HFFc6 (cell line): ENCODE data around the gene PNKD. TPM values are rescaled to one million over a fixed set of nuclear protein-coding genes. Genes with fewer than 3 reads are reported as not detected.

Experiments used
- DNase-seq: peaks from one replicate; pipeline ENCODE4 v3.0.0-alpha.2; 2018
- H3K27ac Mint-ChIP-seq: 2 replicates; pipeline ENCODE4 v1.8.0; 2020; ENCODE audit warnings: mild to moderate bottlenecking, mixed read lengths
- H3K27me3 Mint-ChIP-seq: 2 replicates; pipeline ENCODE4 v1.8.0; 2021; ENCODE audit warnings: mild to moderate bottlenecking, moderate library complexity, mixed read lengths; ENCODE audit not compliant: insufficient read depth
- H3K36me3 Mint-ChIP-seq: 2 replicates; pipeline ENCODE4 v1.8.0; 2021; ENCODE audit warnings: low read depth, mixed read lengths
- H3K4me1 Mint-ChIP-seq: 2 replicates; pipeline ENCODE4 v1.8.0; 2020; ENCODE audit warnings: low read depth, mixed read lengths
- H3K4me3 Mint-ChIP-seq: 2 replicates; pipeline ENCODE4 v1.8.0; 2020; ENCODE audit warnings: mild to moderate bottlenecking, moderate library complexity, mixed read lengths
- H3K9me3 Mint-ChIP-seq: 2 replicates; pipeline ENCODE4 v1.8.0; 2020; ENCODE audit warnings: mild to moderate bottlenecking, mixed read lengths
- CTCF ChIP-seq: fragments of 200-600 bp; sonication (generic); IDR thresholded peaks from 2 replicates; pipeline ENCODE4 v1.5.0; 2021; ENCODE audit warnings: antibody characterized with exemption, mild to moderate bottlenecking
- total RNA-seq, 6 experiments: library from RNA; stranded (reverse); fragmentation: NEBNext Ultra II Directional; extraction: Animal tissue kit (Norgen Biotek cat#: 25700); gene quantifications; 2 replicates in 1 of 6; 3 replicates in 5 of 6; pipeline ENCODE4 v1.2.3, GENCODE V29; 2021

PNKD gene
- total RNA-seq, 6 experiments from 2014 or later, result 50.8 to 62.8 (median 57.7) TPM

GRCh38 chr2:218370410-218371063 lies 100.2 kb downstream of the PNKD start:
- Mint-ChIP-seq H3K9me3 (peaks cover 6% of the 10 kb centered on the region; the same call in 1 of the 2 replicates), H3K4me1 (no peaks in the 10 kb centered on the region), H3K27me3 (peaks cover 30% of the 10 kb centered on the region), H3K4me3 (no peak overlapping the region), H3K27ac (no peak overlapping the region), H3K36me3 (no peaks in the 10 kb centered on the region)
- no peak for TF ChIP-seq CTCF
- DNase-seq, result no peak

GRCh38 chr2:218371983-218372350 lies 101.6 kb downstream of the PNKD start:
- Mint-ChIP-seq H3K27me3 (peaks cover 19% of the 10 kb centered on the region), H3K36me3 (no peaks in the 10 kb centered on the region), H3K4me3 (no peak overlapping the region), H3K27ac (no peak overlapping the region), H3K4me1 (no peaks in the 10 kb centered on the region), H3K9me3 (no peaks in the 10 kb centered on the region)
- no peak for TF ChIP-seq CTCF
- DNase-seq, result no peak

DNA sequence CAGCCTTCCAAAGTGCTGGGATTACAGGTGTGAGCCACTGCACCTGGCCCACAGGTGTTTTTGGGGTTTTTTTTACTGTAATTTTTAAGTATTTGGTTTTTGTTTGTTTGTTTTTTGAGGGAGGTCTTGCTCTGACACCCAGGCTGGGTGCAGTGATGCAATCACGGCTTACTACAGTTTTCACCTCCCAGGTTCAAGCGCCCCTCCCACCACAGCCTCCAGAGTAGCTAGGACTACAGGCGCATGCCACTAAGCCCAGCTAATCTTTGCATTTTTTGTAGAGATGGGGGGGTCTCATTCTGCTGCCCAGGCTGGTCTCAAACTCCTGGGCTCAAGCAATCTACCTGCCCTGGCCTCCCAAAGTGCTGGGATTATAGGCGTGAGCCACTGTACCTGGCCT lies 104.5 kb downstream of the PNKD start:
- H3K27ac Mint-ChIP-seq, result no peak overlapping the region
- H3K36me3 Mint-ChIP-seq, result no peaks in the 10 kb centered on the region
- H3K4me3 Mint-ChIP-seq, result no peak overlapping the region
- no peak for TF ChIP-seq CTCF
- no peaks in the 10 kb centered on the region for H3K4me1 Mint-ChIP-seq
- H3K9me3 Mint-ChIP-seq, result no peaks in the 10 kb centered on the region
- DNase-seq, result no peak
- peaks cover 15% of the 10 kb centered on the region for H3K27me3 Mint-ChIP-seq

DNA sequence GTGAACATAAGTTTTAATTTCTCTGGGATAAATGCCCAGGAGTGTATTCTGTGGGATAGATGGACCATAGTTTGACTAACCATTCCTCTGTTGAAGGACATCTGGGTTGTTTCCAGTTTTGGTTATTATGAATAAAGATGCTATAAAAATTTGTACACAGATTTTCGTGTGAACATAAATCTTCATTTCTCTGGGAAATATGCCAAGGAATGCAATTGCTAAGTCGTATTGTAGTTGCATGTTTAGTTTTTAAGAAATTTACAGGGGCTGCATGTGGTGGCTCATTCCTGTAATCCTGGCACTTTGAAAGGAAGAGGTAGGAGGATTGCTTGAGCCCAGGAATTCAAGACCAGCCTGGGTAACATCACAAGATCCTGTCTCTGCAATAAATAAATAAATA lies 104.9 kb downstream of the PNKD start:
- Mint-ChIP-seq H3K36me3 (no peaks in the 10 kb centered on the region), H3K27me3 (peaks cover 13% of the 10 kb centered on the region), H3K27ac (no peak overlapping the region), H3K9me3 (no peaks in the 10 kb centered on the region), H3K4me3 (no peak overlapping the region), H3K4me1 (no peaks in the 10 kb centered on the region)
- TF ChIP-seq CTCF, result no peak
- DNase-seq, result peak; percentile 17

GRCh38 chr2:218378053-218378452 lies 107.7 kb downstream of the PNKD start:
- H3K27ac Mint-ChIP-seq, result no peak overlapping the region
- no peak overlapping the region for H3K4me3 Mint-ChIP-seq
- H3K9me3 Mint-ChIP-seq, result no peaks in the 10 kb centered on the region
- no peaks in the 10 kb centered on the region for H3K36me3 Mint-ChIP-seq
- no peak for DNase-seq
- peaks cover 21% of the 10 kb centered on the region for H3K27me3 Mint-ChIP-seq
- H3K4me1 Mint-ChIP-seq, result no peaks in the 10 kb centered on the region
- no peak for TF ChIP-seq CTCF
